Measurements from ENCODE around the gene CPSF4.

CPSF4 gene

GRCh38 chr7:99440195-99440594 lies 1.5 kb downstream of the CPSF4 start:
- H3K36me3 ChIP-seq (ENCODE audit: control insufficient read depth, insufficient read depth, low read length) = no peaks in the 10 kb centered on the region
- TF ChIP-seq CTCF (IDR thresholded peaks at IDR 0.05) = no peak
- H3K27me3 ChIP-seq (ENCODE audit: control insufficient read depth, insufficient read depth, low read length) = no peaks in the 10 kb centered on the region
- no peak overlapping the region for H3K27ac ChIP-seq
- H2AFZ ChIP-seq = no peak overlapping the region
- no peak overlapping the region for H3K4me3 ChIP-seq (ENCODE audit: low read depth, low read length)
- H3K79me2 ChIP-seq = peaks cover 25% of the 10 kb centered on the region
- no peak overlapping the region for H3K9ac ChIP-seq
- H3K4me1 ChIP-seq = peaks cover 5% of the 10 kb centered on the region
- no peaks in the 10 kb centered on the region for H3K9me3 ChIP-seq (ENCODE audit: control insufficient read depth, low read length)
- H3K4me2 ChIP-seq (ENCODE audit: low read length) = no peak overlapping the region

GRCh38 chr7:99446096-99446495 lies 7.4 kb downstream of the CPSF4 start:
- Histone ChIP-seq H3K27ac (no peak overlapping the region), H3K36me3 (ENCODE audit: control insufficient read depth, insufficient read depth, low read length) (no peaks in the 10 kb centered on the region), H3K79me2 (peaks cover 40% of the 10 kb centered on the region)

GRCh38 chr7:99447943-99448342 lies 9.2 kb downstream of the CPSF4 start:
- no peak overlapping the region for H3K27ac ChIP-seq
- no peak overlapping the region for H3K9ac ChIP-seq
- no peak for TF ChIP-seq CTCF (IDR thresholded peaks at IDR 0.05)
- H3K9me3 ChIP-seq (ENCODE audit: control insufficient read depth, low read length) = no peaks in the 10 kb centered on the region
- H3K4me1 ChIP-seq = no peaks in the 10 kb centered on the region
- no peak overlapping the region for H3K4me2 ChIP-seq (ENCODE audit: low read length)
- no peak overlapping the region for H2AFZ ChIP-seq
- H3K79me2 ChIP-seq = peaks cover 41% of the 10 kb centered on the region
- H3K36me3 ChIP-seq (ENCODE audit: control insufficient read depth, insufficient read depth, low read length) = no peaks in the 10 kb centered on the region
- no peaks in the 10 kb centered on the region for H3K27me3 ChIP-seq (ENCODE audit: control insufficient read depth, insufficient read depth, low read length)
- no peak overlapping the region for H3K4me3 ChIP-seq (ENCODE audit: low read depth, low read length)

More at GRCh38 chr7:99446096-99446495, 7.4 kb downstream of the CPSF4 start:
- H2AFZ ChIP-seq = no peak overlapping the region
- H3K27me3 ChIP-seq (ENCODE audit: control insufficient read depth, insufficient read depth, low read length) = no peaks in the 10 kb centered on the region
- TF ChIP-seq CTCF (IDR thresholded peaks at IDR 0.05) = no peak
- H3K4me3 ChIP-seq (ENCODE audit: low read depth, low read length) = no peak overlapping the region
- no peaks in the 10 kb centered on the region for H3K9me3 ChIP-seq (ENCODE audit: control insufficient read depth, low read length)
- H3K4me2 ChIP-seq (ENCODE audit: low read length) = no peak overlapping the region
- no peak overlapping the region for H3K9ac ChIP-seq
- H3K4me1 ChIP-seq = no peaks in the 10 kb centered on the region

- Histone ChIP-seq H3K9ac (no peak overlapping the region), H3K36me3 (ENCODE audit: control insufficient read depth, insufficient read depth, low read length) (no peaks in the 10 kb centered on the region), H3K27ac (no peak overlapping the region)
Measured at GRCh38 chr7:99448855-99449254, 10.1 kb downstream of the CPSF4 start.

More at GRCh38 chr7:99448855-99449254, 10.1 kb downstream of the CPSF4 start:
- H3K4me1 ChIP-seq = no peaks in the 10 kb centered on the region
- no peak for TF ChIP-seq CTCF (IDR thresholded peaks at IDR 0.05)
- H3K27me3 ChIP-seq (ENCODE audit: control insufficient read depth, insufficient read depth, low read length) = no peaks in the 10 kb centered on the region
- H3K79me2 ChIP-seq = peaks cover 33% of the 10 kb centered on the region
- H2AFZ ChIP-seq = no peak overlapping the region
- no peaks in the 10 kb centered on the region for H3K9me3 ChIP-seq (ENCODE audit: control insufficient read depth, low read length)
- no peak overlapping the region for H3K4me3 ChIP-seq (ENCODE audit: low read depth, low read length)
- H3K4me2 ChIP-seq (ENCODE audit: low read length) = no peak overlapping the region

Measured in parathyroid adenoma (tissue), 2 donors.